HG03025 (cell line): ENCODE data around the gene TSTD2.
"Not testable (repeated sequence)": the region's sequence is repeated elsewhere in the genome, so short reads cannot be mapped to it uniquely, and the experiment has no call there.

Experiments
- ATAC-seq: cut with Tn5 transposase; IDR thresholded peaks from one replicate; pipeline ENCODE4 v1.9.1; 2021; ENCODE audit warnings: mild to moderate bottlenecking, moderate library complexity; ENCODE audit not compliant: unreplicated experiment, low FRiP score

The TSTD2 gene

DNA sequence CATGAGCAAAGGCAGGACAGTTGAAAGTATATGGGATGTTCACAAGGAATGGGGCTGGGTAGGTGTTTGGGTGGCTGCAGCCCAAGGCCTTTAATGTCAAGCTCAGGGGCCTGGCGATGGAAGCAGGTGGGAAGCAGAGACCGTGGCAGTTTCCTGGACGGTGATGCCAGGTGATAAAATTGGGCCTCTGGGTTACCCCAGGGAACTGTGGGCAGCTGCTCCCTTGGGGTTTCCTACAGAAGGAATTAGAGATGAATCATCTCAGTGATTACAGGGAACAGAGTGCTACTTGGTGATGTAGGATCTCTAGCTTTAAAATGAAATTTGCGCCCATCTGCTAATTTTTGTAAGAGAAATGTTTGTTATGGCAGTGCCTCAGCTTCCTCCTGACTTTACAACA lies 39.2 kb downstream of the TSTD2 start:
- no peak for ATAC-seq

DNA sequence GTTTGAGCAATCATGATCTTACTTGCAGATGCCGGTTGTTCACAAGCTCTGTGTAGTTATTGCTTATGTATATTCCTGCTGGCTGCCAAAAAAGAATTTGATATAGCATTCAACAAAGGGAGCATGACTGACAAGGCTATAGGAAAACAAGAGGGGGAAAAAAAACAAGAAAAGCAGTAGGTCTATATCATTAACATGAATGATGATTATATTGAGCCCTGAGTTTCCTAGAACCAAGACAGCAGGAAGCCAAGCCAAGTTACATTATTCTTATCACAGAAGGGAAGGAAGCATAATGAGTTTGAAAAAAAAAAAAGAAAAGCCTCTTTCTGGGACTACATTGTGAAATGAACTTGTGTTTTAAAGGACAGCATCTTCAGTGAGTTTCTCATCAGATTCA lies 41.0 kb downstream of the TSTD2 start:
- ATAC-seq, result no peak

DNA sequence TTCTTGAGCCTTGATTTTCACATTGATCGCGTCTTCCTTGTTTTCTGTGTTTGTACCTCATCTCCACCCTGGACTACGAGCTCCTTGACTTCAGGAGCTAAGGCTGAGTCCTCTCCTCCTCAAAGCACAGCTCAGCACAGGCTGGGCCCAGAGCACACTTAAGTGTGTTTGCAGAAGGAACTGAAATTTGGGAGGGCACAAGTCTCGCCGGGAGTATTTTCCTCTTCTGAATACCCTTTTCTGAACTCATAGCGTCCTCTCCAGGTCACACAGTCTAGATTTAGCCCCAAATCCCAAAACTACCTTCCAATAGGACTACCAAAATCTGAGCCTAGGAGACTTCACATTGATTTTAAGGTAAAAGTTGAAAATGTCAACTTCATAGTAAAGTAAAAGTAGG lies 41.6 kb downstream of the TSTD2 start:
- no peak for ATAC-seq

GRCh38 chr9:97586909-97587308 lies 46.3 kb downstream of the TSTD2 start:
- not testable (repeated sequence) for ATAC-seq

GRCh38 chr9:97584778-97585177 lies 48.4 kb downstream of the TSTD2 start:
- not testable (repeated sequence) for ATAC-seq

GRCh38 chr9:97581590-97581989 lies 51.6 kb downstream of the TSTD2 start:
- ATAC-seq, result not testable (repeated sequence)

DNA sequence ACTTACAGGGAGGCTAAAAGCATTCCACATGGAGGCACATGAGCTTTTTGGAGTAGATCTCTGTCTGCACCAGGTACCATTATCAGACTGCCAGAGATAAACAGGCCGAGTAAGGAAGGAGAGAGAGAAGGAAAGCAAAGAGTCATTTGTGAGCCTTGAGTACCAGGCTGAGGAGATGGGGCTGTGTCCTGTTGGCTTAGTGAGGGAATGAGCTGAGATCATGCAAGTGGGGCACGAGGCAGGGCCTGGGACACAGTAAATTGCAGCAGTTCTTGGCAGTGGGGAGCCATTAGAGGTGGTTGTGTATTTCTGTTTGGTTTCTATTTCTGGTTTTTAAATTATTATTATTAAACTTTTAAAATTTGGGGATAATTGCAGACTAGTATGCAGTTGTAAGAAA lies 53.3 kb downstream of the TSTD2 start:
- ATAC-seq, result no peak

DNA sequence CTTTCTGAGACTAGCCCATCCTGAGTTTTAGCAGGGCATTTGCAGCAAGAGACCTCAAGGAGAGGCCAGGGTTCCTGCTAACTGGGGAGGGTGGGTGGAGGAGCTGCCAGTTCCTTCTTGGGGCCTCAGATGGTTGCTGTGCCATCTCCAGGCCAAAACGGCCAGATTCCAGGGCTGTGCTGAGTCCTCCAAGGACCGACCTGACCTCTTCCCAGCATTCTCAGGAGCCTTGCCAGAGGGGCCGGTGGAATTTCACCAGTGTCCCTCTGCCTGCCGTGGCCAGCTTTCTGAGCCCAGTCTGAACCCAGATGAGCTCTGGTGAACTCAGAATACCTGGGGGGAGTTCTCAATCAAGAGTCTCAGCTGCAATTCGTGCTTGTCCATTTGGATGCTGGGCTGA lies 54.3 kb downstream of the TSTD2 start:
- ATAC-seq, result no peak

DNA sequence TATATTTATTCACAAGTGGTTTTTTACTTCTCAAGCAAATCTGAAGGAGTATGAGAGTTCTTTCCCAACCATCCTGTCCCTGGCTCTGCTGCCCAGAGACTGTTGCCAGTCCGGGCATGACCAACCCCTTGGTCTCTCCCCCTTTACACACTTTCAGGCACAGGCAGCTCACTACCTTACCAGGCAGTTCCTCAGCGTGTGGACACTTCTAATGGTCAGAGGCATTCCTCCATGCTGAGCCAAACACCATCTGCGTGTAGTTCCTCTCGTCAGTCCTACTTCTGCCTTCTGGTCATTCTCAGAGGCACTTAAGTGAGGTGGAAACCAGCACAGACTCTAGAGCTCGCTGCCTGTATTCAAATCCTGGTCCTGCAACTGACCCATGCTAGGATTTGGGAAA lies 56.1 kb downstream of the TSTD2 start:
- no peak for ATAC-seq

- ATAC-seq, result no peak
Measured at GRCh38 chr9:97575673-97576200, 57.4 kb downstream of the TSTD2 start.

DNA sequence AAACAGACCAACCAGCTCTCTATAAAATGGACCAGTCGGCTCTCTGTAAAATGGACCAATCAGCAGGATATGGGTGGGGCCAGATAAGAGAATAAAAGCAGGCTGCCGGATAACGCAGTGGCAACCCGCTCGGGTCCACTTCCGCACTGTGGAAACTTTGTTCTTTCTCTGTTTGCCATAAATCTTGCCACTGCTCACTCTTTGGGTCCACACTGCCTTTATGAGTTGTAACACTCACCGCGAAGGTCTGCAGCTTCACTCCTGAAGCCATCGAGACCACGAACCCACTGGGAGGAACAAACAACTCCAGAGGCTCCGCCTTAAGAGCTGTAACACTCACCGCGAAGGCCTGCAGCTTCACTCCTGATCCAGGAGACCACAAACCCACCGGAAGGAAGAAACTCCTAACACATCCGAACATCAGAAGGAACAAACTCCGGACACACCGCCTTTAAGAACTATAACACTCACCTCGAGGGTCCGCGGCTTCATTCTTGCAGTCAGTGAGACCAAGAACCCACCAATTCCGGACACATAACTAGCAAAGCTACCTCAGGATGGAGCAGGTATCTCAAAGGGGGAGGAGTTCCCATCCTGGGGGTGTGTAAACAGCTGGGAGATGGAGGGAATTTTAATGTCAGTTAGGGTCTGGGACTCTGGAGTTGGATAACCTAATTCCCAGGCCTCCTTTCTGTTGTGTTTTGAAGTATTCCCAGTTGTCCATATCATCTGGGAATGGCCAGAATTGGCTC lies 58.1 kb downstream of the TSTD2 start:
- not testable (repeated sequence) for ATAC-seq

GRCh38 chr9:97574101-97574571 lies 59.0 kb downstream of the TSTD2 start:
- ATAC-seq, result not testable (repeated sequence)

DNA sequence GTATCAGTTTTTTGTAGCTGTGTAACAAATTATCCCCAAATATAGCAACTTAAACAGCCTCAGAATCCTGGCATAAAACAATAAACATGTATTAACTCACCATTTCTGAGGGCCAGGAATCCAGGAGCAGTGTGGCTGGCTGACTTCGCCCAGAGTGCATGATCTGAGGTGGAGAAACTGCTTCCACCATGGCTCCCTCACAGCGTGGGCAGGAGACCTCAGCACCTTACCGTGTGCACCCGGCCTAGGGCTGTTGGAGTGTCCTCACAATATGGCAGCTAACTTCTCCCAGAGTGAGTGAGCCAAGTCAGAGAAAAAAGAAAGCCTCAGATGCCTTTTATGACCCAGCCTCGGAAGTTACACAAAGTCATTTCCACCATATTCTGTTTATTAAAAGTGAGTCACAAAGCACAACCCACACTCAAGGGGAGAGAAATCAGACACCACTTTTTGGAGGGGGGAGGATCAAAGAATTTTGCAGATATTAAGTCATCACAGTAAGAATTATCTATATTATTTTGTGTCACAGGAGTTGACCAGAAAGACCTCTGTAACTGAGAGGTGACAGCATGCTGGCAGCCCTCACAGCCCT lies 59.6 kb downstream of the TSTD2 start:
- no peak for ATAC-seq

DNA sequence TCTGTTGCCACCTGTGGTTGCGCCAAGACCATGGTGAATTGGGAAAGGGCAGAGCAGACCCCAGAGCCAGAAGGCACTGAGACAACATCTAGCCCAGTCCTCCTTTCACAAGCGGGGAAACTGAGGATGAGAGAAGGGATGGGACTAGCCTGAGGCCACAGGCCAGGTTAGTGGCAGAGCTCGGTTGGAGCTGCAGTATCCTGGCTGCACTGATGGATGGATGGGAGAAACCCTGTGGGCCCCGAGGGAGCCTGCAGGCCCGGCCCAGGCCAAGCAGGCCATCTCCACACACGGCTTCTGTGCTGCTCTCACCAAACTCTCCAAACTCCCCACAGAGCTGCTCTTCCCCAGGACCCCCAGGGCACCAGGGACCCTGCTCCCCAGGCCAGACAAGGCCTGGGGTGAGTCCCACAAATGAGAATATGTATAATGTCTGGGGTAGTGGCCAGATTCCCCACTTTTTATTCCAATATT lies 60.2 kb downstream of the TSTD2 start:
- ATAC-seq, result no peak

- ATAC-seq, result no peak
Measured at GRCh38 chr9:97572196-97572891, 60.8 kb downstream of the TSTD2 start.

- ATAC-seq, result no peak
Measured at GRCh38 chr9:97571664-97572063, 61.5 kb downstream of the TSTD2 start.

GRCh38 chr9:97570899-97571298 lies 62.3 kb downstream of the TSTD2 start:
- ATAC-seq, result no peak

DNA sequence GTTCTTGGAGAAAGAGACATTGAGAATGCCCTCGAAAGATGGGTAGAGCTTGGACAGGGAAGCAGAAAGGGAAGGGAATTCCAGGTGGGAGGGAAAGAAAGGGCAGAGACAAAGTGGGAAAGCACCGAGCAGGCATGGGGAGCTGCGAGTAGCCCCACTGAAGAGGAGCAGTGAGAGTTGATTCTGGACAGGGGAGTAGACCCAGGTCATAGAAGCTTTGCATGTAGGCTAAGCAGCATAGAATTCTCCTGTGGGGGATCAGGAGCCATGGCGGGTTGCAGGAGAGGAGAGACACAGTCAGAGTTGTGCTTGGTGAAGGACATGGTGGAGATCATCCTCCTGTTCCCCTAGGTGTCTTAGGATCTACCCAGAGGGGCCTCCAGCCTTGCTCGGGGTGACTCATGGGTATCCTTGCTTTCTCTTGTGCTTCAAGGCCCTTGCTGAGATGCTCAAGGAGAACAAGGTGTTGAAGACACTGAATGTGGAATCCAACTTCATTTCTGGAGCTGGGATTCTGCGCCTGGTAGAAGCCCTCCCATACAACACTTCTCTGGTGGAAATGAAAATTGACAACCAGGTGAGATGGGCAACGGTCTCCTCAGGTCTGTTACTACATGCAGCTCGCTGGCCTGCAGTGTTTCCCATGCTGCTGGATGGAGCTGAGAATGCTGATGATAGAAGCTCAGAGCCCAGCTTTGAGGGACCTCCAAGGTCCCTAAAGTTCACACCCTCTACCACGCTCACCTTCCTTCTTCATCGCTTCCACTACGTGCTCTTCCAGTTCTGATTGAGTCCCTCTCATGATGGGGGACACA lies 64.5 kb downstream of the TSTD2 start:
- ATAC-seq, result no peak

DNA sequence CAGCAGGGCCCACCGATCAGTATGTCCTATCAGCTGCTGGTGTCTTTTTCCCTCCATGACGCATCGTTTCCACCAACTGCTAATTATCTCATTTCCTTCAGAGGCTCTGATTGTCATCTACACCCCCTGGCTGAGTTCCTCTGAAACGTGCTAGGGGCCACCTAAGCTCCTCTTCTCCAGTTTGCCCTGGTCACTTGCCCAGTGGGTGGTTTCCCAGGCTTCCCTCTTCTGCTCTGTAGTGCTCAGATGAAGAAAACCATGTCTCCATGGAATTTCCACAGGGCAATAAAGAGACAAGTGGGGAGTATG lies 65.3 kb downstream of the TSTD2 start:
- no peak for ATAC-seq

DNA sequence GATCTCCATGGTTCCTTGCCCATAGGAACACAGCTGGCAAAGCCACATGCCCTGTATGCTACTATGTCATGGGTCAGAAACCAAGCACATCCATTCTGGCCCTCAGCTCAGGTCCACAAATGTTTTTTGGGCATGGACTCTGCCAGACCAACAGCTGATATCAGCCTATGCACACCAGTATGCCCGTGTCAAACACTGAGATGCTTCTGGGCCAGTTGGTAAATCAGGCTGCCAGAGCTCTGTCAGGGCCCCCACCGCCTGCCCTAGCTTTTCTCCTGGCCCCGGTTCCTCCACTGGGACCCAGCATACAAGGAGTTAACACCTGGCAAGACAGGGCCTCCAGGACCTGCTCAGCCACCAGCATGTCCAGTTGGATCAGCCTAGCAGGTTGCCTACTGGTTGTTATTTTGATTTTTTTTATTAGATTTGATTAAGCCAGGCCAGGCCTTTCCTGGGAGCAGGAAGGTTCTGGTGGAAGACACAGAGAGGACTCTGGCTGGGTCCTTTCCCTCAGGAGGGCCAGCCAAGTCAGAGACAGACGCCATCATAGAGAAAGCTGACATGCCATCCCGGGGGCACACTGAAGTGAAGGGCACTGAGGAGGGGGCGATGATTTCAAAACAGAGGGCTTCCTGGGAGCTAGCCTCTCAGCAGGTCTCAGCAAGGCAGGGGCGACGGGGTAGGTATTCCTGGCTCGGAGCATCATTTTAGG lies 65.8 kb downstream of the TSTD2 start:
- ATAC-seq, result no peak
